Measurements from ENCODE around the gene DOP1A.

Gene DOP1A

DNA sequence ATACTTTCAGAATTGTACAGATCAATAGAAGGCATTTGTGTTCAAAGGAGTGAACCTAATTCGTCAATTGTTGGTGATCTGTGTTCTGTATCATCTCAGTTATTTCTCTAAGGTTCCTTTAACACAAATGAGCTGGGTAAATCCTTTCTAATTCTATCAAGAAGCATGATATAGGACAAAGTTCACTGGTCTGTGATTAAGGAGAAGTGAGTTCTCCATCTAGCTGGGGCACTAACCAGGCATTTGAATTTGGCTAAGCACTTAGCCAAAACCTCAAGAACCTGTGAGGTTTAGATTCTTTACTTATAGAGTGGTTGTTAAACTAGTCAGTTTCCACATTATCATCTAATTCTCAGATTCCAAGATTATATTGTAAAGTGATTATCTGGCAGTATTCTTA is 50.3 kb downstream of the DOP1A start:
- DNase-seq (ENCODE audit: low read depth), result no peak
- H3K4me3 ChIP-seq (ENCODE audit: low read depth, low read length), result no peak overlapping the region
- in situ Hi-C loops (cut with HindIII; ENCODE audit: low sequenced_read_pairs), result no loop called here
- TF ChIP-seq, protein P1, sequence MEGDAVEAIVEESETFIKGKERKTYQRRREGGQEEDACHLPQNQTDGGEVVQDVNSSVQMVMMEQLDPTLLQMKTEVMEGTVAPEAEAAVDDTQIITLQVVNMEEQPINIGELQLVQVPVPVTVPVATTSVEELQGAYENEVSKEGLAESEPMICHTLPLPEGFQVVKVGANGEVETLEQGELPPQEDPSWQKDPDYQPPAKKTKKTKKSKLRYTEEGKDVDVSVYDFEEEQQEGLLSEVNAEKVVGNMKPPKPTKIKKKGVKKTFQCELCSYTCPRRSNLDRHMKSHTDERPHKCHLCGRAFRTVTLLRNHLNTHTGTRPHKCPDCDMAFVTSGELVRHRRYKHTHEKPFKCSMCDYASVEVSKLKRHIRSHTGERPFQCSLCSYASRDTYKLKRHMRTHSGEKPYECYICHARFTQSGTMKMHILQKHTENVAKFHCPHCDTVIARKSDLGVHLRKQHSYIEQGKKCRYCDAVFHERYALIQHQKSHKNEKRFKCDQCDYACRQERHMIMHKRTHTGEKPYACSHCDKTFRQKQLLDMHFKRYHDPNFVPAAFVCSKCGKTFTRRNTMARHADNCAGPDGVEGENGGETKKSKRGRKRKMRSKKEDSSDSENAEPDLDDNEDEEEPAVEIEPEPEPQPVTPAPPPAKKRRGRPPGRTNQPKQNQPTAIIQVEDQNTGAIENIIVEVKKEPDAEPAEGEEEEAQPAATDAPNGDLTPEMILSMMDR (IDR thresholded peaks at IDR 0.05; ENCODE audit: low read depth, low read length, missing control alignments), result no peak

DNA sequence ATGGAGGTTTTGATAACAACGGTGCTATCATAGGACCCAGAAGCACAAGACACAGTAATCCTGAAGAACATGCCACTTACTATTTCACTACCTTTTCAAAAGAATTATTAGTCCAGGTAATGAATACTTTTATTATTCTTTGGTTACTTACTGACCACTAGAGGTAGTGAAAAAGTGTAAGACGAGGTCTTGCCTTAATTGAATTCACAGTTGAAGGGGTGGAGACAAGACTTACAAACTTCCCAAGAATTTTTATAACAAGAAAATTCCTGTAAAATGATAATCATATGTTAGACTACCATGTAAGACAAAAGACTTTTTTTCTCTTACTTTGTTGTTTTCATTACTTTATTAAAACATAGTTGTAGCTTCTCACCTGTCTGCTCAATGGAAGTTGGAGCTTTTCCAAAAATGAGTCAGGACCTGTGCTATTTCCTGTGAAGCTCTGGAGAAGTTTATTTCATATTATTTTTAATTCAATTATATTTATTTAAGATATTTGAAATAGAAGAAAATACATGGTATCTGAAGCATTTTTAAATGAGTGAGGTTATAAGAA is 52.4 kb downstream of the DOP1A start:
- TF ChIP-seq, protein P1 (IDR thresholded peaks at IDR 0.05; ENCODE audit: low read depth, low read length, missing control alignments), result no peak
- no peak overlapping the region for H3K4me3 ChIP-seq (ENCODE audit: low read depth, low read length)
- in situ Hi-C loops (cut with HindIII; ENCODE audit: low sequenced_read_pairs), result no loop called here
- no peak for DNase-seq (ENCODE audit: low read depth)

DNA sequence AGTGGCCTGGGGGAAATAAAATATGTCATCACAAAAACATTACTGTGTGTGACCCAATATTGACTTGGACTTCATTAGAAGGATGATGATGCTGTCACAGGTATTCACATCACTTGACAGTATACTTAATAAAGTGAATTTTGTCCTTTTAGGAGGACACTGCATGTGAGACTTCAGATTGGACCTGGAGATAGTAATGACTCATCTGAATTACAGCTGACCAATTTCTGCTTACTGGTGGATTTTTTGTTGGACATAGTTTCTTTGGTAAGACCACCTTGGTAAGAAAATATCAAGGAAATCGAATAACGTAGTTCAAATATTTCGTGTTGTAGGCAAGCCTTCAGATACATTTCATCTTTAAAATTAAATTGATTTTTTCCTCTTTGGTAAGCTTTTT is 57.1 kb downstream of the DOP1A start:
- H3K4me3 ChIP-seq (ENCODE audit: low read depth, low read length), result no peak overlapping the region
- DNase-seq (ENCODE audit: low read depth), result no peak
- TF ChIP-seq, protein P1 (IDR thresholded peaks at IDR 0.05; ENCODE audit: low read depth, low read length, missing control alignments), result no peak
- in situ Hi-C loops (cut with HindIII; ENCODE audit: low sequenced_read_pairs), result no loop called here

DNA sequence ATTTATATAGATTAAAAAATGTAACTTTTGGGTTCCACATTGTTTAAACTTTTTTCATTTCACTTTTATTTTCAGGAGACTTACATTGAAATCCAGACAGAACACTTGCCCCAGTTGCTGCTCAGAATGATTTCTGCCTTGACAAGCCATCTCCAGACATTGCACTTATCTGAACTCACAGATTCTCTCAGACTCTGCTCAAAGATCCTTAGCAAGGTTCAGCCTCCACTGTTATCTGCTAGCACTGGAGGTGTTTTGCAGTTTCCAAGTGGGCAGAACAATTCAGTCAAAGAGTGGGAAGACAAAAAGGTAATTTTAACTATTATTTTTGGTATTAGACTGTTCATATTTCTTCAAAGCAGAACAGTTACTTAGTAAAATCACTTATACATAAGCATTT is 58.0 kb downstream of the DOP1A start:
- TF ChIP-seq, protein P1 (IDR thresholded peaks at IDR 0.05; ENCODE audit: low read depth, low read length, missing control alignments), result no peak
- H3K4me3 ChIP-seq (ENCODE audit: low read depth, low read length), result no peak overlapping the region
- in situ Hi-C loops (cut with HindIII; ENCODE audit: low sequenced_read_pairs), result no loop called here
- no peak for DNase-seq (ENCODE audit: low read depth)

DNA sequence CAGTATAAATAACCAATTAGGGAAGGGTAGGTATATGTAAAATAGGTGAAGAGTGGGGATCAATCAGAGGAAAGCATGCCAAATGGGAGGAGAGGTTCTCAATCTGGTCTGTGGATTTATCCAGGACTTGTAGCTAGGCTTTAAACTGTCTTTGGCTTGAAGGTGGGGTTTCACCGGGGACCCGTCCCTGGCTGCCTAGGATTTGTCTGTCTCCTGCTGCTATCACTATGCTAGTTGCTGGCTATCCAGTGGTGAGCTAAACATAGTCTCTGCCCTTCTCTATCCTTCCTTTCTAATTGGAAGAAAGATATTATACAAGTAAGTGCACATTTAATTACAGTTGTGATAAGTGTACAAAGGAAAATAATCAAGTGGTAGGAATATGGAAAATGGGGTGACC is 58.8 kb downstream of the DOP1A start:
- TF ChIP-seq, protein P1 (IDR thresholded peaks at IDR 0.05; ENCODE audit: low read depth, low read length, missing control alignments), result no peak
- no peak overlapping the region for H3K4me3 ChIP-seq (ENCODE audit: low read depth, low read length)
- in situ Hi-C loops (cut with HindIII; ENCODE audit: low sequenced_read_pairs), result no loop called here
- no peak for DNase-seq (ENCODE audit: low read depth)

DNA sequence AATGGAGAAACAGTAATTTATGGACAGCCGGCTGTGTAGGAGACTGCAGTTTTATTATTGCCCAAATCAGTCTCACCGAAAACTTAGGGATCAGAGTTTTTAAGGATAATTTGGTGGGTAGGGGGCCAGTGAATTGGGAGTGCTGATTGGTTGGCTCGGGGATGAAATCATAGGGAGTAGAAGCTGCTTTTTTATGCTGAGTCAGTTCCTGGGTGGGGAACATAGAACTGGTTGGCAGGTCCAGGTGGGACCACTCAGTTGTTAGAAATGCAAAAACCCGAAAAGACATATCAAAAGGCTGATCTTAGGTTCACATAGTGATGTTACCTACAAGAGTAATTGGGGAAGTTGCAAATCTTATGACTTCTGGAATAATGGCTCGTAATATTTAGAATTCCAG is 59.3 kb downstream of the DOP1A start:
- no peak for DNase-seq (ENCODE audit: low read depth)
- in situ Hi-C loops (cut with HindIII; ENCODE audit: low sequenced_read_pairs), result no loop called here
- TF ChIP-seq, protein P1 (IDR thresholded peaks at IDR 0.05; ENCODE audit: low read depth, low read length, missing control alignments), result no peak
- no peak overlapping the region for H3K4me3 ChIP-seq (ENCODE audit: low read depth, low read length)

DNA sequence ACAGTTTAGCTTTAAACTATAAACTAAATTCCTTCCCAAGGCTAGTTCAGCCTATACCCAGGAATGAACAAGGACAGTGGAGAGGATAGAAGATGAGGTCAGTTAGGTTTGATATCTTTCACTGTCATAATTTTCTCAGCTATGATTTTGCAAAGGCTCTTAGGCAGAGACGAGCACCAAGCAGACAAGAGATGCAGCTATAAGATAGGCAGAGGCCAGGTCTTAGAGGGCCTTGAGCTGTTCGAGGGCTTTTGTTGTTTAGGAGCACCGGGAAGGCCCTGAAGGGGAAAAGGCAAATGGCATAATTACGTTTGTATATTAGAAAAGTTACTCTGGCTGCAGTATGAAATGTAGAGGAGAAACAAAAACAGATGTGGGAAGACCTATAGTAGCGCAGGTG is 59.8 kb downstream of the DOP1A start:
- in situ Hi-C loops (cut with HindIII; ENCODE audit: low sequenced_read_pairs), result no loop called here
- DNase-seq (ENCODE audit: low read depth), result no peak
- TF ChIP-seq, protein P1 (IDR thresholded peaks at IDR 0.05; ENCODE audit: low read depth, low read length, missing control alignments), result no peak
- no peak overlapping the region for H3K4me3 ChIP-seq (ENCODE audit: low read depth, low read length)
